ENCODE measurements around the gene HK2.

DNA sequence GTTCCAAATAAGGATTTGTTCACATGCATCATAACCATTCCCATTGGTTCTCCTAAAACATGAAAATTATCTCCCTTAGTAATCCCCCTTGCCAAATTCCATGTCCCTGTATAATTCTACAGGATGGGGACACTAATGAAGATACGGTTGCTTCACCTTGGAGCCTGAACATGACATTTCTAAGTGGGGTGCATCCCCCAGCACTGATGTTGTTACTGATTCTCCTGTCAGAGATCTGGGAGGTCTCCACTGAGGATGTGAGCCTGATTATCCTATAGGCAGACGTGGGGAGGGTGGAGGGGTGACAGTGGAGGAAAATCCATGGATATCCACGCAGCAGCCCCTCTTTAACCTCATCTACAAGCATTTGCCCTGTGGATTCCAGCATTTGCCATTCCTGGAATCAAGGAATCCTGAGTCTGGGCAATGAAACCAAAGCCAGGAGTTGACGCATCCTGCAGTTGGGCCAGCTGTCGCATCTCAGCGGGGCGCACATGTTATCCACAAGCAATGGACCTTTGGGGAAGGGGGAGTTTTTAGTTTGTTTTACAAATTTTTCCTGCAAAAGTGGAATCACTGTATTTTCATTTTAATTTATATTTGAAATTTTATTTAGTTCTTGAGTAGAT lies 57.3 kb downstream of the HK2 start:
- TF ChIP-seq, protein P1, sequence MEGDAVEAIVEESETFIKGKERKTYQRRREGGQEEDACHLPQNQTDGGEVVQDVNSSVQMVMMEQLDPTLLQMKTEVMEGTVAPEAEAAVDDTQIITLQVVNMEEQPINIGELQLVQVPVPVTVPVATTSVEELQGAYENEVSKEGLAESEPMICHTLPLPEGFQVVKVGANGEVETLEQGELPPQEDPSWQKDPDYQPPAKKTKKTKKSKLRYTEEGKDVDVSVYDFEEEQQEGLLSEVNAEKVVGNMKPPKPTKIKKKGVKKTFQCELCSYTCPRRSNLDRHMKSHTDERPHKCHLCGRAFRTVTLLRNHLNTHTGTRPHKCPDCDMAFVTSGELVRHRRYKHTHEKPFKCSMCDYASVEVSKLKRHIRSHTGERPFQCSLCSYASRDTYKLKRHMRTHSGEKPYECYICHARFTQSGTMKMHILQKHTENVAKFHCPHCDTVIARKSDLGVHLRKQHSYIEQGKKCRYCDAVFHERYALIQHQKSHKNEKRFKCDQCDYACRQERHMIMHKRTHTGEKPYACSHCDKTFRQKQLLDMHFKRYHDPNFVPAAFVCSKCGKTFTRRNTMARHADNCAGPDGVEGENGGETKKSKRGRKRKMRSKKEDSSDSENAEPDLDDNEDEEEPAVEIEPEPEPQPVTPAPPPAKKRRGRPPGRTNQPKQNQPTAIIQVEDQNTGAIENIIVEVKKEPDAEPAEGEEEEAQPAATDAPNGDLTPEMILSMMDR (IDR thresholded peaks at IDR 0.05; ENCODE audit: insufficient read depth, low read depth, low read length) = no peak
- TF ChIP-seq EZH2 (IDR thresholded peaks at IDR 0.05; ENCODE audit: insufficient read depth, low read length) = no peak
